GM18517 (cell line): ENCODE measurements around the gene CDIP1.

Experiments
- ATAC-seq: cut with Tn5 transposase; IDR thresholded peaks from one replicate; pipeline ENCODE4 v1.9.1; 2021; ENCODE audit warnings: mild to moderate bottlenecking, moderate library complexity; ENCODE audit not compliant: unreplicated experiment

The CDIP1 gene

GRCh38 chr16:4494746-4495490 is 43.7 kb downstream of the CDIP1 start:
- no peak for ATAC-seq

DNA sequence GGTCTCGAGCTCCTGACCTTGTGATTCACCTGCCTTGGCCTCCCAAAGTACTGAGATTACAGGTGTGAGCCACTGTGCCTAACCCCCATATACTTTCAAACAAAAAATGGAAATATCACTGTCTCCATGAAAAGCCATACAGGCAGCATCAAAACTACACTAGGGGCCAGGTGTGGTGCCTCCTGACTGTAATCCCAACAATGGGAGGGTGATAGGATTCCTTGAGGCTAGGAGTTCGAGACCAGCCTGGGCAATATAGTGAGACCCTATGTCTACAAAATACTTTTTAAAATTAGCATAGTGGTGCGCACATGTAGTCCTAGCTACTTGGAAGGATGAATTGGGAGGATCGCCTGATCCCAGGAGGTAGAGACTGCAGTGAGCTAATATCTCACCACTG is 46.7 kb downstream of the CDIP1 start:
- no peak for ATAC-seq

GRCh38 chr16:4489030-4489429 is 49.5 kb downstream of the CDIP1 start:
- no peak for ATAC-seq

DNA sequence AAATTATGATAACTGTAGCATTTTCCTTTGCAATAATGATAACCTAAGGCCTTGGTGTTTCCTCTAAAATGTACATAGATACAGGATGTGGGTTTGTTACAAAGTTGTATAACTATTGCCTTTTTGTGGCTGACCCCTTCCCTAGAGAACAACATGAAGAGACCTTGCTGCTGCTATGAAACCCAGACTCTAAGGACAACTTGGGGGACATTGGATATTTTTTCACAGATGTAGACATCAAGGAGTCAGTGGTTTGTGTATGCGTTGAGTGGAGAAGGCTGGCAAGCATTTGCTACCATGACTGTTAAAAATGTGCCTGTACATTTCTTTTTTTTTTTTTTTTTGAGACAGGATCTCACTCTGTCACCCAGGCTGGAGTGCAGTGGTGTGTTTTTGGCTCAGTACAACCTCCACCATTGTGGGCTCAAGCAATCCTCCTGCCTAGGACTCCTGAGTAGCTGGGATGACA is 50.0 kb downstream of the CDIP1 start:
- ATAC-seq = no peak

GRCh38 chr16:4487955-4488498 is 50.5 kb downstream of the CDIP1 start:
- ATAC-seq = no peak

DNA sequence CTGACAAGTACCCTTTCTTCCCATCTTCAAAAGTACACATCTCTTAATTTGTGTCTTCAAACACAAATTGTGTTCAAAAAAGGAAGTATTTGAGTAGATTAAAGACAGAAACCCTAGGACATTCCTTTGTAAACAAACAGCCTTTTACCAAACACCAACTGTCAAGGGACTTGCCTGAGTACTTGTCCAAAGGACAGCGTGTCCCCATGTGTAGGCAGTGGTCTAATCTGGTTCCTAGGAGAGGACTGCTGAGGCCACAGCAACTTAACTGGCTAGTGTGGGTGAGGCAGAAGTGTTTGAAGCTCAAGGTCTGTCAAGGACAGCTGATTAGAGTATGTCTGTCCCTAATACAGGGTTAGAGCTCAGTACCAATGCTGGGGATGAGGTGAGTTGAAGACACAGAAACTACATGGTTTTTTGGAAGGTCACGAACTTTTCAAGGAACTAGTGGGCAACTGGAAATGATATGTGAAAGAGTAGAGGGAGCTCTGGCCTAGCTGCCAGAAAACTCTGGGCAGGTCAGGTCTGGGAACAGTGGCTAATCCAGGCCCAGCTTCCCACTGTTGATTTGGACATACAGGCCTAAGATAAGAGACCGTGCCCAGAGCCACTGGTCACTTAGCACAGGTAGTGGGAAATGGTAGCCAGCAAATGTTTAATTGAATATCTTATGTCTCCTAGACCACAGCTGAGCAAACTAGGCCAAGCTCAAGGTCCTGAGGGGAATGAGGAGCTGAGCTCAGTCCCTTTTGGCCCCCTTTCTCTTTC is 52.3 kb downstream of the CDIP1 start:
- no peak for ATAC-seq

DNA sequence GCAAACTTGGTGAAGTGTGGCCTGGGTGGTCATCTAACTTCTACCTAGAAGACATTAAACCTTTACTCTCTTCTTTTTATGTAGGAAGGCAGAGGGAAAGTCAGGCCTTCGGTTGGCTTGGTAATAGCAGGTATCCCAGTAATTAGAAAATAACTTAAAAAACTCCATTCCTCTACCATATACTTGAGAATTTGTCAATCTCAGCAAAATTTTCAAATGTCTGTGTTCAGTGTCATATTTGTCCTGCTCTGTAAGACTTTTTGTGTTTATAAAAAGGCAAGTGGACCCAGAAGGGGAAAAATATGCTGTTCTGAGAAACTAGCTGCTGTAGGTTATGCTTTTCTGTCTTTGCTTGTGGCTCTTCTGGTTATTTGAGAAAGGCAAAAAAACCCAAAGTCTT is 56.6 kb downstream of the CDIP1 start:
- ATAC-seq = no peak

DNA sequence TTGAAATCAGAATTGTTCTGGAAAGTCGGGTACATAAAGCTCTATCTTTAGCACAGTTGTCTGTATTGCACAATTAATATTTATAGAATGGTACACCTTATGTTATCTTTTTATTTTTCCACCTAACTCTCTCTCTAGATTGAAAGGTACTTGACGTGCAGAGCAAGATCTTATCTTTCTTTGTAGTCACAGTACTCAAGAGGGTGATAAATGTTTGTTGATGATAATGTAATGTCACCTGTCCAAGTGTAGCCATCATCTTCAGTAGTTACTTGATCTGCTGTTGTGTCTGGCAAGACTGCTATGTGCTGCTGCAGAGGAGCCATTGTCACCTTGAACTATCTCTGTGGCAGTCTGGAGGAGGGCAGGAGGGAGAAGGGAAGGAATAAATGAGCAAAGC is 57.0 kb downstream of the CDIP1 start:
- no peak for ATAC-seq

DNA sequence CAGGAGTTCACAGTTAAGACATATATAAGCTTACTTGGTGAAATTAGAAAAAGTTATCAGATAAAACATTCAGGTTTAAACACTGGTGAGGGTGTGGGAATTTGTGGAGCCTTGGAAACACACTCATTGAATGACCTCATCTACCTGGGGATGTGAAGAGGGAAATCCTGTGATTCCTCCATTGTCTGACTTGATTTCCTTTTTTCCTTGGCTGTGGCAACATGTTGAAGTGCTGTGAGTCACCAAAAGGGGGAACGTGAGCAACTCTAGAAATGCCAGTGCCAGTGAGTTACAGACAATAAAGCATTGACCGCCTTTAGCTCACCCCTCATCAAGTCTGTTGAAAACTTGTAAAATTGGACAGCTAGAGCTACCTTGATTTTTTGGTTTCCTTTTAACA is 60.6 kb downstream of the CDIP1 start:
- ATAC-seq = no peak

DNA sequence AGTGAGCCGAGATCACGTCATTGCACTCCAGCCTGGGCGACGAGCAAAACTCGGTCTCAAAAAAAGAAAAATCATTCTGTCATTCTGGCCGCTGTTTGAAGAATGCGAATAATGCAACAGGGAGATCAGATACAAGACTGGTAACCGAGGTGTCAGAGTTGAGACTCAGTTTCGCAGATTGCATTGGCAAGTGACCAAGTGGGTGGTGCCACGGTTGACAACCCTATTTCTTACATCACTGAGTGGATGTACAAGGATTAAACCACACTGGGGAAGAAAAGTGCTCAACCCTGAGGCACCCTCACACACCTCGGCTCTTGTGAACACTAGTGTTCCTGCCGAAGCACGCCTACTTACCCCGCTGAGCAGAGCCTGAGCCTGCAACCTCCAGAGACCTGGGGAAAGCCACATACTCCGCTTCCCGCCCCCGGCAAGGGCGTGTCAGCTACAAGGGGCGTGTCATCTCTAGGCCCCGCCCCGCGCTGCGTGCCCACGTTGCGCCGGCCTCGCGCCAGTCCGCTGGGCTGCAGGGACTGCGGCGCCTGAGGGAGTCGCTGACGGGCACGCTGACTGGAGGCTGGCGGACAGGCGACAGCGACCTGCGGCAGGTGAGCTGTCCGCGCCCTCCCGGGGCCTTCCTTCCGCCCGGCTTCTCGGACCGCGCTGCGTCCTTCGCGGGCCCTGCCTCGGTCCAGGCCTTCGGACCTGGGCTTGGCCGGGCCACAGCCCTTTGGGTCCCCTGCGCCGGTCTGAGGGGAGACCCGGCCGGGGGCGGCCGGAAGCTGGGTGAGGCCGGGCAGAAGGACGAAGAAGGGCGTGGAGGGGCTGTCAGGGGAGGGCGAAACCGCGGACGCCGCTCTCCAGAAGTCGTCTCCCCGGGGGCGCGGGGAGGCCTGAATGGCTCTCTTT is 62.4 kb downstream of the CDIP1 start, which contains the start of gene HMOX2:
Gene HMOX2 (plus strand): TSS at position 519 of the 909 bp plus-strand sequence. CDS start 29,127 bp downstream, outside the sequence.
- peak; percentile 71 for ATAC-seq

DNA sequence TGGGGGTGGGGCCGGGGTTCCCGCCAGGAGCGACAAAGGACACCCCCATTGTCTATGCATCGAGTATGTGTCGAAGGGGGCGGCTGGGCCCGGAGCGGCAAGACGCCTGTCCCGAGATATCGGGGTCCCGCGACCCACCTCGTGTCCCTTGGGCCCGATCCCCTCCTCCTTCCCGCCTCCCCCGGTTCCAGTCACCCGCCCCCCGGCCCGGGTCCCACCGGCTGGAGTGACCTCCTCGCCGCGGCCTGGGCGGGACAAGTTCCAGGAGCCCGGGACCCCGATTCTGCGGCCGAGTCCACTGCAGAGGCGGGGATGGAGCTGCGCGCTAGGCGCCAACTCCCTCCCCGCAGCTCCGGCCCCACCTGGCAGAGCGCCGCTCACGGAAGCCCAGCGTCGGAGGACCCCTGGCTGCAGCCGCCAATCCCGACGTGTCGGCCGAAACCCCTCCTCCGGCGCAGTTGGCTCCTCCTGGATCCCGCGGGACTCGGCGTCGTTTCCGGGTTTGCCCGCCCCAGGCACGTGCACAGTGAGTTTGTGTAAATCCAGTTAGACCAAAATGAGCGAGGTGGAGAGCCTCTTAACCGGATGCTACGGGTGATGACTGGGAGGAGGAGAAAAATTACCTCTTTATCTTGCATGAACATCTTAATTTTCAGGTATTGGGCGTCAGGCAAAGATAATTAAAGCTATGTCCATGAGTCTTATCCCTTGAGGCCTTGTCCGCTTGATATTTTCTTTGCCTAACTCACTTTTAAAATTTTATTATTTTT is 64.2 kb downstream of the CDIP1 start, which contains the start of gene NMRAL1:
Gene NMRAL1 (minus strand): TSS at position 434 of the 770 bp plus-strand sequence. CDS start 493 bp downstream, outside the sequence.
- no peak for ATAC-seq

DNA sequence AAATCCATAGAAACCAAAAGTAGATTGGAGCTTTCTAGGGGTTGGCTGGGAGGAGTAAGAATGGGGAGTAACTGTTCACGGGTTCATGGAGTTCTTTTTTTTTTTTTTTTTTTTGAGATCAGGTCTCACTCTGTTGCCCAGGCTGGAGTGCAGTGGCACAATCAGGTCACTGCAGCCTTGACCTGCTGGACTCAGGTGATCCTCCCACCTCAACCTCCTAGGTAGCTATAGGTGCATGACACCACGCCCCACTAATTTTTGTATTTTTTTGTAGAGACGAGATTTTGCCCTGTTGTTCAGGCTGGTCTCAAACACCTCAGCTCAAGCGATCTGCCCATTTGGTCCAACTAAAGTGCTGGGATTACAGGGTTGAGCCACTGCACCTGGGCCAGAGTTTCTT is 65.7 kb downstream of the CDIP1 start:
- ATAC-seq = no peak

DNA sequence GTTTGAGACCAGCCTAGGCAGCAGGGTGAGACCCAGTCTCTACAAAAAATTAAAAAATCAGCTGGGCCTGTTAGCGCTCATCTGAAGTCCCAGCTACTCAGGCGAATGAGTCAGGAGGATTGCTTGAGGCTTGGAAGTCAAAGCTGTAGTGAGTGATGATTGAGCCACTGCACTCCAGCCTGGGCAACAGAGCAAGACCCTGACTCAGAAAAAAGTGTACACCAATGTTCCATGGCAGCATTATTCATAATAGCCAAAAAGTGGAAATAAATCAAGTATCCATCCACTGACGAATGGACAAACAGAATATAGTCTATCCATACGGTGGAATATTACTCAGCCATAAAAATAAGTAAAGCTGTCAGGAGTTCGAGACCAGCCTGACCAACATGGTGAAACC is 66.7 kb downstream of the CDIP1 start:
- no peak for ATAC-seq

DNA sequence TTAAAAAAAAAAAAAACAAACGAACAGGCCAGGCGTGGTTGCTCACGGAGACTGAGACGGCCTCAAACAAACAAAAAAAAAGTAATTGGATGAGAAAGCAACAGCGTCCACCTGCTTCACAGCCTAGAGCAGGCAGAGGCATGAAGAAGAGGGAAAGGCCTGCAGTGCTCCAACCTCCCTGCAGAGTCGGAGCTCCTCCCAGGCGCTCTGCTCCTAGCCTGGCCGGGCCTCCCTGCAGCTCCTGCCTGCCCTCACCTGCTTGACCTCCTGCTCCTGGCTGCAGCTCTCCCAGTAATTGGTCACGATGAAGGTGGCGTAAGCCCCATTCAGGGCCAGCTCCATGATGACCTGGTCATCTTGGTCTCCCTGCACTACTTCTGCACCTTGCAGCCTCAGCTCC is 69.6 kb downstream of the CDIP1 start:
- no peak for ATAC-seq

DNA sequence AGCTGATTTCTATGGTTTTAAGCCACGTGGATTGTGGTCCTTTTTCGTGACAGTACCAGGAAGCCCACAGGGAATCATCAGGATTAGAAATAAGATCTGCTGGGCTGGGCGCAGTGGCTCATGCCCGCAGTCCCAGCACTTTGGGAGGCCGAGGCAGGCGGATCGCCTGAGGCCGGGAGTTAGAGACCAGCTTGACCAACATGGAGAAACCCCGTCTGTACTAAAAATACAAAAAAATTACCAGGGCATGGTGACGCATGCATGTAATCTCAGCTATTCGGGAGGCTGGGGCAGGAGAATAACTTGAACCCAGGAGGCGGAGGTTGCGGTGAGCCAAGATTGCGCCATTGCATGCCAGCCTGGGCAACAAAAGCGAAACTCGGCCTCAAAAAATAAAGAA is 70.7 kb downstream of the CDIP1 start:
- ATAC-seq = no peak

GRCh38 chr16:4465977-4466779 is 72.4 kb downstream of the CDIP1 start:
- no peak for ATAC-seq

DNA sequence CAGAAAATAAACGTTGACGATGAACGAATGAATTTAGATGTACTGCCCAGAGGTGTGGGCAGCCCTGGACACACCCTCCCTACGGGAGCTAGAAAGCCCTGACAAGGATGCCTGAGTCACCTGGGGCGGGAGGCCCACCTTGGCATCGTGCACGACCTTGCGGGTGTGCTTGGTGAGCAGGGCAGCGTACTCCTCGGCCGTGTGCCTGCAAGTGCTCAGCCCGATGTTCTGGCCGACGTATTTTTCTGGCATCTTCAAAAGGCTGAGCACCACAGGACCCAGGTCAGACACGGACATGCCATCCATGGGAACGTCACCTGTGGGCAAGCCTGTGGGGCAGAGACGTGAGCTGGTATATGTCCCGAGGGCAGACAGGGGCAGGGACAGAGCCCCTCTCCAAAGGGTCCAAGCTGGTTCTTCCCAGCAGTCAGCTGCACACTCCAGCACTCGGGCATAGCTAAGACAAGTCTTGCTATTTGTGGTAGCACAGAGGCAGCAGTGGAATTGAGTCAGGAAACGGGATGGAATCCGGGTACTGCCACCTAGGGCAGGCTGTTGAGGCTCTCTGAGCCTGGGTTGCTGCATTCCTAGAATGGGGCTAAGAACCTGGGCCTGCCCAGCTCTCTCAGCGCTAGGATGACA is 74.9 kb downstream of the CDIP1 start:
- ATAC-seq = no peak

DNA sequence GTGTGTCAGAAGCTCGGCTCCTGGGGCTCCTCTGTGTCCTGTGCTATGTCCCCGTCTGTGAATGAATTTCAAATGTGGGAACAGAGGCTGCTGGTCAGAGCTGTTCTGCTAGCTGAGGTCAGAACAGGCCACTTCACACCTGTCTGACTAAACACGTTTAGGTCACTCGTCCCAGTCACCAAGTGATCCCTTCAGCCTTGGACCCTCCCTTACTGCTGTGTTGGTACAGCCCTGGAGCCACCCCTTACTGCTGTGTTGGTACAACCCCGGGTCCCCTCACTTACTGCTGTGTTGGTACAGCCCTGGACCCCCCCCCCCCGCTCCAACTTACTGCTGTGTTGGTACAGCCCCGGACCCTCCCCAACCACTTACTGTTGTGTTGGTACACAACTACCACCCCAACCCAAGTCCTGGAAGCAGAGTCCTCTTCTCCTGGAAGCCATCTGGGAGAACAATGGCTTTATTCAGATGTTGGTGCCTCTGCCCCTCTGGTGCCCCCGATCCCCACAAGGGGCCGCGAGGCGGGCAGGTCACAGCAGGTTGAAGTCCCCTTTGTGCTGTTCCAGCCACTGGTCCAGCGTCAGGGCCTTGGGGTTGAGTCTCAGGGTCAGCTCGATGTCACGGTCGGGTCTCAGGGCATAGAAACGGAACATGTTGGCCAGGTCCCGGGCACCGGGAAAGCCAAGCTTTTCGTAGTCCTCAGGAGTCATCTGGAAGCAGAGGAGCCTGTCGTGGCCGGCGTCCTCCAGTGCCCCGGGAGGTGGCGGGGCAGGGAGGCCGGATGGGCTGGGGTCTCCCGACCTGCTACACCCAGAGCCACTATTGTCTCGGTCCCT is 77.1 kb downstream of the CDIP1 start:
- ATAC-seq = no peak
